Suppressor macrophage treated with lipopolysaccharide for 4 hours (primary cell): ENCODE measurements around the gene EPDR1.
"Not testable (repeated sequence)": the region's sequence is repeated elsewhere in the genome, so short reads cannot be mapped to it uniquely, and the experiment has no call there.

Experiments
- DNase-seq: peaks from one replicate; pipeline ENCODE4 v3.0.0-alpha.2; 2020

The EPDR1 gene

GRCh38 chr7:37930226-37930948, 9.9 kb downstream of the EPDR1 start:
- DNase-seq = no peak

GRCh38 chr7:37932543-37932942, 12.1 kb downstream of the EPDR1 start:
- no peak for DNase-seq

GRCh38 chr7:37933018-37933566, 12.7 kb downstream of the EPDR1 start:
- no peak for DNase-seq

GRCh38 chr7:37942934-37943610, 22.6 kb downstream of the EPDR1 start:
- DNase-seq = no peak

GRCh38 chr7:37943905-37944736, 23.7 kb downstream of the EPDR1 start:
- DNase-seq = peak; percentile 23

GRCh38 chr7:37944737-37945054, 24.3 kb downstream of the EPDR1 start:
- no peak for DNase-seq

- no peak for DNase-seq
These were observed 24.9 kb downstream of the EPDR1 start for GRCh38 chr7:37945336-37945735.

- DNase-seq = no peak
These were observed 26.9 kb downstream of the EPDR1 start for GRCh38 chr7:37947138-37947940.

GRCh38 chr7:37947941-37948210, 27.4 kb downstream of the EPDR1 start:
- no peak for DNase-seq

- no peak for DNase-seq
These were observed 31.8 kb downstream of the EPDR1 start for GRCh38 chr7:37952240-37952639.

GRCh38 chr7:37954217-37954616, 33.8 kb downstream of the EPDR1 start:
- not testable (repeated sequence) for DNase-seq

GRCh38 chr7:37956791-37957190, 36.4 kb downstream of the EPDR1 start:
- DNase-seq = no peak

GRCh38 chr7:37957221-37957970, 37.0 kb downstream of the EPDR1 start:
- no peak for DNase-seq

GRCh38 chr7:37960483-37960882, 40.0 kb downstream of the EPDR1 start:
- DNase-seq = no peak

GRCh38 chr7:37961251-37961650, 40.8 kb downstream of the EPDR1 start:
- DNase-seq = no peak

- DNase-seq = no peak
These were observed 43.8 kb downstream of the EPDR1 start for GRCh38 chr7:37964196-37964595.

GRCh38 chr7:37970211-37970610, 49.8 kb downstream of the EPDR1 start:
- no peak for DNase-seq

GRCh38 chr7:37971491-37971890, 51.1 kb downstream of the EPDR1 start:
- no peak for DNase-seq

- DNase-seq = no peak
These were observed 53.5 kb downstream of the EPDR1 start for GRCh38 chr7:37973915-37974314.

- no peak for DNase-seq
These were observed 54.3 kb downstream of the EPDR1 start for GRCh38 chr7:37974711-37975110.

- DNase-seq = peak; percentile 53
These were observed 56.8 kb downstream of the EPDR1 start for GRCh38 chr7:37977243-37977642.

GRCh38 chr7:37981664-37982063, 61.2 kb downstream of the EPDR1 start:
- no peak for DNase-seq
